HEK293 (cell line): Measurements from ENCODE around the gene SUPT5H.

Source experiments
- HOXC10 ChIP-seq: sonication (generic); formaldehyde crosslinking; IDR thresholded peaks from 2 replicates; pipeline ENCODE4 v1.8.1; 2023; ENCODE audit warnings: mild to moderate bottlenecking, missing genetic modification reagents
- OVOL3 ChIP-seq: fragments of 450-650 bp; formaldehyde crosslinking; IDR thresholded peaks from 2 replicates; pipeline ENCODE4 v1.5.1; 2016; ENCODE audit warnings: missing biosample characterization, missing genetic modification characterization
- ZBTB1 ChIP-seq: fragments of 450-650 bp; formaldehyde crosslinking; IDR thresholded peaks from 2 replicates; pipeline ENCODE4 v1.5.1; 2016; ENCODE audit warnings: missing biosample characterization, missing genetic modification characterization
- ZBTB21 ChIP-seq: fragments of 450-650 bp; formaldehyde crosslinking; IDR thresholded peaks from 2 replicates; pipeline ENCODE4 v1.5.1; 2017; ENCODE audit warnings: missing biosample characterization, missing genetic modification characterization
- ZNF16 ChIP-seq: fragments of 450-650 bp; formaldehyde crosslinking; IDR thresholded peaks from 2 replicates; pipeline ENCODE4 v1.5.1; 2016; ENCODE audit warnings: low read depth, missing biosample characterization, missing genetic modification characterization
- ZNF24 ChIP-seq: fragments of 450-650 bp; formaldehyde crosslinking; IDR thresholded peaks from 2 replicates; pipeline ENCODE4 v1.5.1; 2016; ENCODE audit warnings: missing biosample characterization, missing genetic modification characterization
- ZNF549 ChIP-seq: fragments of 450-650 bp; IDR thresholded peaks from 2 replicates; pipeline ENCODE4 v1.5.1; 2018; ENCODE audit warnings: missing biosample characterization, missing genetic modification characterization, mild to moderate bottlenecking, inconsistent platforms, moderate library complexity
- ZNF837 ChIP-seq: fragments of 450-650 bp; formaldehyde crosslinking; IDR thresholded peaks from 2 replicates; pipeline ENCODE4 v1.5.1; 2016; ENCODE audit warnings: missing biosample characterization, missing genetic modification characterization
- TF ChIP-seq, protein P1 (sequence below): fragments of 450-650 bp; formaldehyde crosslinking; IDR thresholded peaks from 2 replicates; pipeline ENCODE4 v1.5.1; 2016; ENCODE audit warnings: missing biosample characterization, missing genetic modification characterization
- TF ChIP-seq, protein P2 (sequence below): fragments of 450-650 bp; formaldehyde crosslinking; IDR thresholded peaks from 2 replicates; pipeline ENCODE4 v1.5.1; 2016; ENCODE audit warnings: missing biosample characterization, missing genetic modification characterization
- TF ChIP-seq, protein P3 (sequence below): fragments of 450-650 bp; formaldehyde crosslinking; IDR thresholded peaks from 2 replicates; pipeline ENCODE4 v1.5.1; 2017; ENCODE audit warnings: missing biosample characterization, missing genetic modification characterization
- TF ChIP-seq, protein P4 (sequence below): fragments of 450-650 bp; formaldehyde crosslinking; IDR thresholded peaks from 2 replicates; pipeline ENCODE4 v1.5.1; 2016; ENCODE audit warnings: missing biosample characterization, missing genetic modification characterization
- TF ChIP-seq, protein P5 (sequence below): fragments of 450-650 bp; formaldehyde crosslinking; IDR thresholded peaks from 2 replicates; pipeline ENCODE4 v1.5.1; 2016; ENCODE audit warnings: missing biosample characterization, missing genetic modification characterization

DNA sequence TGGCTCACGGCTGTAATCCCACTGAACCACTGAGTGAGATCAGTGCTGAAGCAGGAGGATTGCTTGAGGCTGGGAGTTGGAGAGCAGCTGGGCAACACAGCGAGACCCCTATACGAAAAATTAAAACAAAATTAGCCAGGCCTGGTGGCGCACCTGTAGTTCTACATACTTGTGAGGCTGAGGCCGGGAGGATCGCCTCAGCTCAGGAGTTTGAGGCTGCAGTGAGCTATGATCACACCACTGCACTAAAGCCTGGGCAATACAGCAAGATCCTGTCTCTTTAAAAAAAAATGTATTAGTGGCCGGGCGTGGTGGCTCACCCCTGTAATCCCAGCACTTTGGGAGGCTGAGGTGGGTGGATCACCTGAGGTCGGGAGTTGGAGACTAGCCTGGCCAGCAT lies 63.2 kb downstream of the SUPT5H start:
- TF ChIP-seq HOXC10 (CRISPR knock-in tag) (no peak), ZBTB21 (tag by site-specific recombination) (no peak), ZNF16 (tag by site-specific recombination) (no peak), OVOL3 (tag by site-specific recombination) (no peak), ZNF837 (no peak), ZNF549 (tag by site-specific recombination) (no peak), ZBTB1 (tag by site-specific recombination) (no peak), ZNF24 (tag by site-specific recombination) (no peak)
- TF ChIP-seq, protein P1, sequence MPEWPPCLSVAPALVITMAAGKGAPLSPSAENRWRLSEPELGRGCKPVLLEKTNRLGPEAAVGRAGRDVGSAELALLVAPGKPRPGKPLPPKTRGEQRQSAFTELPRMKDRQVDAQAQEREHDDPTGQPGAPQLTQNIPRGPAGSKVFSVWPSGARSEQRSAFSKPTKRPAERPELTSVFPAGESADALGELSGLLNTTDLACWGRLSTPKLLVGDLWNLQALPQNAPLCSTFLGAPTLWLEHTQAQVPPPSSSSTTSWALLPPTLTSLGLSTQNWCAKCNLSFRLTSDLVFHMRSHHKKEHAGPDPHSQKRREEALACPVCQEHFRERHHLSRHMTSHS (tag by site-specific recombination): no peak
- TF ChIP-seq, protein P2, sequence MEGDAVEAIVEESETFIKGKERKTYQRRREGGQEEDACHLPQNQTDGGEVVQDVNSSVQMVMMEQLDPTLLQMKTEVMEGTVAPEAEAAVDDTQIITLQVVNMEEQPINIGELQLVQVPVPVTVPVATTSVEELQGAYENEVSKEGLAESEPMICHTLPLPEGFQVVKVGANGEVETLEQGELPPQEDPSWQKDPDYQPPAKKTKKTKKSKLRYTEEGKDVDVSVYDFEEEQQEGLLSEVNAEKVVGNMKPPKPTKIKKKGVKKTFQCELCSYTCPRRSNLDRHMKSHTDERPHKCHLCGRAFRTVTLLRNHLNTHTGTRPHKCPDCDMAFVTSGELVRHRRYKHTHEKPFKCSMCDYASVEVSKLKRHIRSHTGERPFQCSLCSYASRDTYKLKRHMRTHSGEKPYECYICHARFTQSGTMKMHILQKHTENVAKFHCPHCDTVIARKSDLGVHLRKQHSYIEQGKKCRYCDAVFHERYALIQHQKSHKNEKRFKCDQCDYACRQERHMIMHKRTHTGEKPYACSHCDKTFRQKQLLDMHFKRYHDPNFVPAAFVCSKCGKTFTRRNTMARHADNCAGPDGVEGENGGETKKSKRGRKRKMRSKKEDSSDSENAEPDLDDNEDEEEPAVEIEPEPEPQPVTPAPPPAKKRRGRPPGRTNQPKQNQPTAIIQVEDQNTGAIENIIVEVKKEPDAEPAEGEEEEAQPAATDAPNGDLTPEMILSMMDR (tag by site-specific recombination): no peak
- TF ChIP-seq, protein P3, sequence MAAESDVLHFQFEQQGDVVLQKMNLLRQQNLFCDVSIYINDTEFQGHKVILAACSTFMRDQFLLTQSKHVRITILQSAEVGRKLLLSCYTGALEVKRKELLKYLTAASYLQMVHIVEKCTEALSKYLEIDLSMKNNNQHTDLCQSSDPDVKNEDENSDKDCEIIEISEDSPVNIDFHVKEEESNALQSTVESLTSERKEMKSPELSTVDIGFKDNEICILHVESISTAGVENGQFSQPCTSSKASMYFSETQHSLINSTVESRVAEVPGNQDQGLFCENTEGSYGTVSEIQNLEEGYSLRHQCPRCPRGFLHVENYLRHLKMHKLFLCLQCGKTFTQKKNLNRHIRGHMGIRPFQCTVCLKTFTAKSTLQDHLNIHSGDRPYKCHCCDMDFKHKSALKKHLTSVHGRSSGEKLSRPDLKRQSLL (tag by site-specific recombination): no peak
- TF ChIP-seq, protein P4, sequence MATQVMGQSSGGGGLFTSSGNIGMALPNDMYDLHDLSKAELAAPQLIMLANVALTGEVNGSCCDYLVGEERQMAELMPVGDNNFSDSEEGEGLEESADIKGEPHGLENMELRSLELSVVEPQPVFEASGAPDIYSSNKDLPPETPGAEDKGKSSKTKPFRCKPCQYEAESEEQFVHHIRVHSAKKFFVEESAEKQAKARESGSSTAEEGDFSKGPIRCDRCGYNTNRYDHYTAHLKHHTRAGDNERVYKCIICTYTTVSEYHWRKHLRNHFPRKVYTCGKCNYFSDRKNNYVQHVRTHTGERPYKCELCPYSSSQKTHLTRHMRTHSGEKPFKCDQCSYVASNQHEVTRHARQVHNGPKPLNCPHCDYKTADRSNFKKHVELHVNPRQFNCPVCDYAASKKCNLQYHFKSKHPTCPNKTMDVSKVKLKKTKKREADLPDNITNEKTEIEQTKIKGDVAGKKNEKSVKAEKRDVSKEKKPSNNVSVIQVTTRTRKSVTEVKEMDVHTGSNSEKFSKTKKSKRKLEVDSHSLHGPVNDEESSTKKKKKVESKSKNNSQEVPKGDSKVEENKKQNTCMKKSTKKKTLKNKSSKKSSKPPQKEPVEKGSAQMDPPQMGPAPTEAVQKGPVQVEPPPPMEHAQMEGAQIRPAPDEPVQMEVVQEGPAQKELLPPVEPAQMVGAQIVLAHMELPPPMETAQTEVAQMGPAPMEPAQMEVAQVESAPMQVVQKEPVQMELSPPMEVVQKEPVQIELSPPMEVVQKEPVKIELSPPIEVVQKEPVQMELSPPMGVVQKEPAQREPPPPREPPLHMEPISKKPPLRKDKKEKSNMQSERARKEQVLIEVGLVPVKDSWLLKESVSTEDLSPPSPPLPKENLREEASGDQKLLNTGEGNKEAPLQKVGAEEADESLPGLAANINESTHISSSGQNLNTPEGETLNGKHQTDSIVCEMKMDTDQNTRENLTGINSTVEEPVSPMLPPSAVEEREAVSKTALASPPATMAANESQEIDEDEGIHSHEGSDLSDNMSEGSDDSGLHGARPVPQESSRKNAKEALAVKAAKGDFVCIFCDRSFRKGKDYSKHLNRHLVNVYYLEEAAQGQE (tag by site-specific recombination): no peak
- TF ChIP-seq, protein P5, sequence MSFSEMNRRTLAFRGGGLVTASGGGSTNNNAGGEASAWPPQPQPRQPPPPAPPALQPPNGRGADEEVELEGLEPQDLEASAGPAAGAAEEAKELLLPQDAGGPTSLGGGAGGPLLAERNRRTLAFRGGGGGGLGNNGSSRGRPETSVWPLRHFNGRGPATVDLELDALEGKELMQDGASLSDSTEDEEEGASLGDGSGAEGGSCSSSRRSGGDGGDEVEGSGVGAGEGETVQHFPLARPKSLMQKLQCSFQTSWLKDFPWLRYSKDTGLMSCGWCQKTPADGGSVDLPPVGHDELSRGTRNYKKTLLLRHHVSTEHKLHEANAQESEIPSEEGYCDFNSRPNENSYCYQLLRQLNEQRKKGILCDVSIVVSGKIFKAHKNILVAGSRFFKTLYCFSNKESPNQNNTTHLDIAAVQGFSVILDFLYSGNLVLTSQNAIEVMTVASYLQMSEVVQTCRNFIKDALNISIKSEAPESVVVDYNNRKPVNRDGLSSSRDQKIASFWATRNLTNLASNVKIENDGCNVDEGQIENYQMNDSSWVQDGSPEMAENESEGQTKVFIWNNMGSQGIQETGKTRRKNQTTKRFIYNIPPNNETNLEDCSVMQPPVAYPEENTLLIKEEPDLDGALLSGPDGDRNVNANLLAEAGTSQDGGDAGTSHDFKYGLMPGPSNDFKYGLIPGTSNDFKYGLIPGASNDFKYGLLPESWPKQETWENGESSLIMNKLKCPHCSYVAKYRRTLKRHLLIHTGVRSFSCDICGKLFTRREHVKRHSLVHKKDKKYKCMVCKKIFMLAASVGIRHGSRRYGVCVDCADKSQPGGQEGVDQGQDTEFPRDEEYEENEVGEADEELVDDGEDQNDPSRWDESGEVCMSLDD (tag by site-specific recombination): no peak
